Esophagus mucosa (tissue), 1 donor: Measurements from ENCODE around the gene COX7B2. TPM values are rescaled to one million over a fixed set of nuclear protein-coding genes. Genes with fewer than 3 reads are reported as not detected.

Source experiments
- ATAC-seq: fragments of 200-7000 bp; cut with Tn5 transposase; one replicate; pipeline ENCODE4 v1.9.1; 2020
- total RNA-seq: library from RNA; stranded (reverse); gene quantifications from one replicate; pipeline ENCODE4 v1.2.4, GENCODE V29; 2023
- donor health status: DM: yes; HTN: yes; CAD: no.

COX7B2 gene
- total RNA-seq, 1 donor from 2014 or later = not detected

GRCh38 chr4:46889410-46889809, 19.6 kb downstream of the COX7B2 start:
- no peak for ATAC-seq

GRCh38 chr4:46886711-46887110, 22.3 kb downstream of the COX7B2 start:
- ATAC-seq = no peak

- ATAC-seq = no peak
Measured at GRCh38 chr4:46878641-46879040, 30.4 kb downstream of the COX7B2 start.

GRCh38 chr4:46874811-46875210, 34.2 kb downstream of the COX7B2 start:
- no peak for ATAC-seq

- ATAC-seq = no peak
Measured at GRCh38 chr4:46870411-46870810, 38.6 kb downstream of the COX7B2 start.

- ATAC-seq = no peak
Measured at GRCh38 chr4:46856333-46856732, 52.7 kb downstream of the COX7B2 start.

- ATAC-seq = no peak
Measured at GRCh38 chr4:46852800-46853199, 56.2 kb downstream of the COX7B2 start.

- no peak for ATAC-seq
Measured at GRCh38 chr4:46850026-46850425, 59.0 kb downstream of the COX7B2 start.

- no peak for ATAC-seq
Measured at GRCh38 chr4:46844325-46844917, 64.6 kb downstream of the COX7B2 start.

- ATAC-seq = no peak
Measured at GRCh38 chr4:46839128-46839527, 69.9 kb downstream of the COX7B2 start.

- ATAC-seq = no peak
Measured at GRCh38 chr4:46837639-46838038, 71.4 kb downstream of the COX7B2 start.

GRCh38 chr4:46836584-46836983, 72.5 kb downstream of the COX7B2 start:
- ATAC-seq = no peak

GRCh38 chr4:46830971-46831454, 78.0 kb downstream of the COX7B2 start:
- ATAC-seq = no peak

GRCh38 chr4:46820154-46820553, 88.9 kb downstream of the COX7B2 start:
- no peak for ATAC-seq

- ATAC-seq = no peak
Measured at GRCh38 chr4:46819095-46819494, 90.0 kb downstream of the COX7B2 start.

GRCh38 chr4:46818604-46819003, 90.4 kb downstream of the COX7B2 start:
- no peak for ATAC-seq

- ATAC-seq = no peak
Measured at GRCh38 chr4:46817806-46818205, 91.2 kb downstream of the COX7B2 start.

GRCh38 chr4:46804781-46805413, 104.1 kb downstream of the COX7B2 start:
- ATAC-seq = no peak

GRCh38 chr4:46793036-46793435, 116.0 kb downstream of the COX7B2 start:
- ATAC-seq = no peak

GRCh38 chr4:46781434-46782092, 127.5 kb downstream of the COX7B2 start:
- ATAC-seq = no peak

- ATAC-seq = no peak
Measured at GRCh38 chr4:46765465-46765864, 143.6 kb downstream of the COX7B2 start.

- no peak for ATAC-seq
Measured at GRCh38 chr4:46730075-46730474, 179.0 kb downstream of the COX7B2 start.

GRCh38 chr4:46720055-46720454, 189.0 kb downstream of the COX7B2 start:
- no peak for ATAC-seq

GRCh38 chr4:46717950-46718349, 191.1 kb downstream of the COX7B2 start:
- ATAC-seq = no peak
